ENCODE data around the gene CFB.

Gene CFB

DNA sequence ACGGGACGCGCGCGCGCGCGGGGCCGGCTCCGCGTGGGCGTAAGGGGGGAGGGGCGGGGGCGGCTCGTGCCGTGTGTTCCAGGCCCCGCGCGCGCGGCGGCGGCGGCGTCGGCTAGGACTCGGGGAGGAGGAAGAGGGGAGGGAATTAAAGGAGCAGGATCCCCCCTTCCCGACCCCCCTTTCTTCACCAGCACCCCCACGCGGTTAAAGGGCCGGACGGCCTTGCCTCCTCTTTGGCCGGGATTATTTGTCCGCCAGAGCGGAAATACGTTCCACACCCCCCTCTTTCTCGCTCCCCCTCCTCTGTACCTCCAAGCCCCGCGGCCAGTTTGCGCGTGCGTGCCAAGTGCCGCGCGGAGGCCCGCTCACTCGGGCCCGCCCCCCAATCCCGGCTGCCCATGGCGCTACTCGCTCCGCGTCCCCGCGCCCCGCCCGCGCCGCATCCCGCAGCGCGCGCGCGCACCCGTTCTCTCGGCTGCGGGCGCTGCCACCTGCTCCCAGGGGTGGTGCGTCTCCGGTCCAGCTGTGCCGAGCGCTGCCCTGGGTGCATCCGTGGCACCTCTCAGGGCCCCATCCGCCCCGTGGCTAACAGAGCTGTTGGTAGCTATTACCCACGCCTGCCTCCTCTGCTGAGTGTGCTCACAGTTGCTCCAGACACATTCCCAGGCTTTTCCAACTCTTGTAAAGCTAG, 43.8 kb upstream of the CFB start, which contains the start of gene ZBTB12:
ZBTB12 (minus strand) TSS at position 134 of the 691 bp plus-strand sequence. CDS start 781 bp downstream, outside the sequence.
- TF ChIP-seq, protein P1, sequence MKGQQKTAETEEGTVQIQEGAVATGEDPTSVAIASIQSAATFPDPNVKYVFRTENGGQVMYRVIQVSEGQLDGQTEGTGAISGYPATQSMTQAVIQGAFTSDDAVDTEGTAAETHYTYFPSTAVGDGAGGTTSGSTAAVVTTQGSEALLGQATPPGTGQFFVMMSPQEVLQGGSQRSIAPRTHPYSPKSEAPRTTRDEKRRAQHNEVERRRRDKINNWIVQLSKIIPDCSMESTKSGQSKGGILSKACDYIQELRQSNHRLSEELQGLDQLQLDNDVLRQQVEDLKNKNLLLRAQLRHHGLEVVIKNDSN (IDR thresholded peaks at IDR 0.05) = no peak; the same call in 1 of the 2 replicates
- TF ChIP-seq RAD21 (IDR thresholded peaks at IDR 0.05; ENCODE audit: low read depth) (peak; percentile 50), CREB1 (IDR thresholded peaks at IDR 0.05; ENCODE audit: low read depth) (no peak), TAF1 (IDR thresholded peaks at IDR 0.05; ENCODE audit: low read depth) (peak; percentile 24; the same call in 1 of the 2 replicates), EGR1 (IDR thresholded peaks at IDR 0.05) (peak; percentile 95)
- TF ChIP-seq, protein P2, sequence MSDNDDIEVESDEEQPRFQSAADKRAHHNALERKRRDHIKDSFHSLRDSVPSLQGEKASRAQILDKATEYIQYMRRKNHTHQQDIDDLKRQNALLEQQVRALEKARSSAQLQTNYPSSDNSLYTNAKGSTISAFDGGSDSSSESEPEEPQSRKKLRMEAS (IDR thresholded peaks at IDR 0.05) = peak; percentile 38; the same call in 1 of the 2 replicates

DNA sequence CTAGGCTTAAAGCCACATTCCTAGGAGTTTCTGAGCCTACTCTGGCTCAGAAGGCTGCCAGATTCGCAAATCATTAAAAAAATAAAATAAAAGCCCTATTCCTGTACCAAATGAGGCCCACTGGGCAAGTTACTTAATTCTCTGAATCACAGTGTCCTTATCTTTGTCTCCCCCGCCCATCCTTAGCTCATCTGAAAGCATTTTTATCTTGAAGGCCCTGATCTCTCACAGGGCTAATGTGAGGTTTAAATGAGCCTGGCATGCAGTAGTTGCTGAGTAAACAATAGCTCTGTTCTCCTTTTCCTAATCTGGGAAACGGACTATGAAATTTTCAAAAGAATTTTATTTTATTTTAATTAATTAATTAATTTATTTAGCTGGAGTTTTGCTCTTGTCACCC, 41.9 kb upstream of the CFB start:
- TF ChIP-seq YY1 (IDR thresholded peaks at IDR 0.05; ENCODE audit: low read depth) (no peak), EGR1 (IDR thresholded peaks at IDR 0.05) (no peak), TCF12 (IDR thresholded peaks at IDR 0.05; ENCODE audit: low read depth) (no peak), CEBPB (IDR thresholded peaks at IDR 0.05) (no peak), ZBTB7A (IDR thresholded peaks at IDR 0.05; ENCODE audit: low read depth) (no peak), TEAD4 (IDR thresholded peaks at IDR 0.05) (no peak), EP300 (IDR thresholded peaks at IDR 0.05; ENCODE audit: borderline replicate concordance) (no peak)
- TF ChIP-seq, protein P1 (IDR thresholded peaks at IDR 0.05) = no peak
- TF ChIP-seq, protein P2 (IDR thresholded peaks at IDR 0.05) = no peak

DNA sequence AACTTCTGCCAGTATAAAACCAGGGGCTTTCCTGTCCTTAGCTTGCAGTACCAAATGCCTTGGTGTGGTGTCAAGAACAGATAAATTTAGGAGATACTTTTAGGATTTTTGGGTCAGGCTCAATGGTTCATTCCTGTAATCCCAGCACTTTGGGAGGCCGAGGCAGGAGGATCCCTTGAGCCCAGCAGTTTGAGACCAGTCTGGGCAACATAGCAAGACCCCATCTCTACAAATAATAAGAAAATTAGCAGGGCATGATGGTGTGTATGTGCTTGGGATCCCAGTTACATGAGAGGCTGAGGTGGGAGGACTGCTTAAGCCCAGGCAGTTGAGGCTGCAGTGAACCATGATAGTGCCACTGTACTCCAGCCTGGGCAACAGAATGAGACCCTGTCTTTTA, 40.9 kb upstream of the CFB start:
- no peak for TF ChIP-seq EP300 (IDR thresholded peaks at IDR 0.05; ENCODE audit: borderline replicate concordance)
- no peak for TF ChIP-seq FOXM1 (IDR thresholded peaks at IDR 0.05; ENCODE audit: borderline replicate concordance, low read depth)
- TF ChIP-seq, protein P2 (IDR thresholded peaks at IDR 0.05) = no peak
- no peak for TF ChIP-seq TAF1 (IDR thresholded peaks at IDR 0.05; ENCODE audit: low read depth)
- TF ChIP-seq NFIC (IDR thresholded peaks at IDR 0.05) = no peak
- no peak for TF ChIP-seq YY1 (IDR thresholded peaks at IDR 0.05; ENCODE audit: low read depth)
- TF ChIP-seq, protein P3, sequence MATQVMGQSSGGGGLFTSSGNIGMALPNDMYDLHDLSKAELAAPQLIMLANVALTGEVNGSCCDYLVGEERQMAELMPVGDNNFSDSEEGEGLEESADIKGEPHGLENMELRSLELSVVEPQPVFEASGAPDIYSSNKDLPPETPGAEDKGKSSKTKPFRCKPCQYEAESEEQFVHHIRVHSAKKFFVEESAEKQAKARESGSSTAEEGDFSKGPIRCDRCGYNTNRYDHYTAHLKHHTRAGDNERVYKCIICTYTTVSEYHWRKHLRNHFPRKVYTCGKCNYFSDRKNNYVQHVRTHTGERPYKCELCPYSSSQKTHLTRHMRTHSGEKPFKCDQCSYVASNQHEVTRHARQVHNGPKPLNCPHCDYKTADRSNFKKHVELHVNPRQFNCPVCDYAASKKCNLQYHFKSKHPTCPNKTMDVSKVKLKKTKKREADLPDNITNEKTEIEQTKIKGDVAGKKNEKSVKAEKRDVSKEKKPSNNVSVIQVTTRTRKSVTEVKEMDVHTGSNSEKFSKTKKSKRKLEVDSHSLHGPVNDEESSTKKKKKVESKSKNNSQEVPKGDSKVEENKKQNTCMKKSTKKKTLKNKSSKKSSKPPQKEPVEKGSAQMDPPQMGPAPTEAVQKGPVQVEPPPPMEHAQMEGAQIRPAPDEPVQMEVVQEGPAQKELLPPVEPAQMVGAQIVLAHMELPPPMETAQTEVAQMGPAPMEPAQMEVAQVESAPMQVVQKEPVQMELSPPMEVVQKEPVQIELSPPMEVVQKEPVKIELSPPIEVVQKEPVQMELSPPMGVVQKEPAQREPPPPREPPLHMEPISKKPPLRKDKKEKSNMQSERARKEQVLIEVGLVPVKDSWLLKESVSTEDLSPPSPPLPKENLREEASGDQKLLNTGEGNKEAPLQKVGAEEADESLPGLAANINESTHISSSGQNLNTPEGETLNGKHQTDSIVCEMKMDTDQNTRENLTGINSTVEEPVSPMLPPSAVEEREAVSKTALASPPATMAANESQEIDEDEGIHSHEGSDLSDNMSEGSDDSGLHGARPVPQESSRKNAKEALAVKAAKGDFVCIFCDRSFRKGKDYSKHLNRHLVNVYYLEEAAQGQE (IDR thresholded peaks at IDR 0.05; ENCODE audit: low read depth) = no peak
- TF ChIP-seq CEBPB (IDR thresholded peaks at IDR 0.05) = no peak
- TF ChIP-seq, protein P1 (IDR thresholded peaks at IDR 0.05) = no peak
- no peak for TF ChIP-seq TCF12 (IDR thresholded peaks at IDR 0.05; ENCODE audit: low read depth)
- TF ChIP-seq TEAD4 (IDR thresholded peaks at IDR 0.05) = no peak
- TF ChIP-seq RAD21 (IDR thresholded peaks at IDR 0.05; ENCODE audit: low read depth) = no peak
- TF ChIP-seq EGR1 (IDR thresholded peaks at IDR 0.05) = no peak
- TF ChIP-seq CREB1 (IDR thresholded peaks at IDR 0.05; ENCODE audit: low read depth) = no peak

DNA sequence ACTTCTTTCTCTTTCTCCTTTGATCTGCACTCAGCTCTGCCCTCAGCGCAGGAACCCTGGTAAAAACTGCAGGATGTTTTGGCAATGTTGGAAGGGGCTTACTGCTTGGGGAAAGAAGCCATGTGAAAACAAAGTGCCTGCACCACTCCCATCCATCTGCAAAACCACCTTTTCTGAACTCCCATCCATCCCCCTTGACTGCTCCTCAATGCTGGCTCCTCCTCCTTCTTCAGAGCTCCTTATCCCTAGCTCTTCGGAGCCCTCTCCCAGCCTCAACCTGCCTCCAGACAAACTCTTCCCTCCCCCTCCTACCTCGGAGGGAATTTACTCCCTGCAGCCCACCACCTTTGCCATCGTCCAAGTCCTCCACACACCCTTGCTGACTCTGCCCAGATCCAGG, 39.8 kb upstream of the CFB start:
- TF ChIP-seq FOXM1 (IDR thresholded peaks at IDR 0.05; ENCODE audit: borderline replicate concordance, low read depth) = no peak
- no peak for TF ChIP-seq TEAD4 (IDR thresholded peaks at IDR 0.05)
- TF ChIP-seq NFIC (IDR thresholded peaks at IDR 0.05) = no peak
- no peak for TF ChIP-seq CREB1 (IDR thresholded peaks at IDR 0.05; ENCODE audit: low read depth)
- TF ChIP-seq, protein P3 (IDR thresholded peaks at IDR 0.05; ENCODE audit: low read depth) = no peak
- no peak for TF ChIP-seq EGR1 (IDR thresholded peaks at IDR 0.05)
- no peak for TF ChIP-seq YY1 (IDR thresholded peaks at IDR 0.05; ENCODE audit: low read depth)
- TF ChIP-seq ZBTB7A (IDR thresholded peaks at IDR 0.05; ENCODE audit: low read depth) = no peak
- TF ChIP-seq TAF1 (IDR thresholded peaks at IDR 0.05; ENCODE audit: low read depth) = no peak
- no peak for TF ChIP-seq RAD21 (IDR thresholded peaks at IDR 0.05; ENCODE audit: low read depth)
- TF ChIP-seq, protein P2 (IDR thresholded peaks at IDR 0.05) = no peak
- TF ChIP-seq EP300 (IDR thresholded peaks at IDR 0.05; ENCODE audit: borderline replicate concordance) = no peak
- TF ChIP-seq, protein P1 (IDR thresholded peaks at IDR 0.05) = no peak
- no peak for TF ChIP-seq TCF12 (IDR thresholded peaks at IDR 0.05; ENCODE audit: low read depth)
- no peak for TF ChIP-seq CEBPB (IDR thresholded peaks at IDR 0.05)
